ENCODE results near the gene TUBA3C.

DNA sequence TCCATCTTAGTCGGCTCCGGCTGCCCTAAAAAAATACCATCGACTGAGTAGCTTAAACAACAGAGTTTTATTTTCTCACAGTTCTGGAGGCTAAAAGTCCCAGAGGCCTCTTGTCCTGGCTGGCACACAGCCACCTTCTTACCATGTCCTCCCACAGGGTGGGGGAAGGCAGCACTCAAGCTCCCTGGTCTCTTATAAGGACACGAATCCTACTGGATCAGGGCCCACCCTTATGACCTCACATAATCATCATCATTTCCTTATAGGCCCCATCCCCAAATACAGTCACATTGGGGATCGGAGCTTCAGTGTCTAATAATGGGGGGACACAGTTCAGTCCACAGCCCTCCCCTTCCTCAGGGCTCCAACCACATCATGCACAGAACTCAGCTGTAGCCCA, 2.6 kb upstream of the TUBA3C start:
- TF ChIP-seq, protein P1, sequence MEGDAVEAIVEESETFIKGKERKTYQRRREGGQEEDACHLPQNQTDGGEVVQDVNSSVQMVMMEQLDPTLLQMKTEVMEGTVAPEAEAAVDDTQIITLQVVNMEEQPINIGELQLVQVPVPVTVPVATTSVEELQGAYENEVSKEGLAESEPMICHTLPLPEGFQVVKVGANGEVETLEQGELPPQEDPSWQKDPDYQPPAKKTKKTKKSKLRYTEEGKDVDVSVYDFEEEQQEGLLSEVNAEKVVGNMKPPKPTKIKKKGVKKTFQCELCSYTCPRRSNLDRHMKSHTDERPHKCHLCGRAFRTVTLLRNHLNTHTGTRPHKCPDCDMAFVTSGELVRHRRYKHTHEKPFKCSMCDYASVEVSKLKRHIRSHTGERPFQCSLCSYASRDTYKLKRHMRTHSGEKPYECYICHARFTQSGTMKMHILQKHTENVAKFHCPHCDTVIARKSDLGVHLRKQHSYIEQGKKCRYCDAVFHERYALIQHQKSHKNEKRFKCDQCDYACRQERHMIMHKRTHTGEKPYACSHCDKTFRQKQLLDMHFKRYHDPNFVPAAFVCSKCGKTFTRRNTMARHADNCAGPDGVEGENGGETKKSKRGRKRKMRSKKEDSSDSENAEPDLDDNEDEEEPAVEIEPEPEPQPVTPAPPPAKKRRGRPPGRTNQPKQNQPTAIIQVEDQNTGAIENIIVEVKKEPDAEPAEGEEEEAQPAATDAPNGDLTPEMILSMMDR (IDR thresholded peaks at IDR 0.05; ENCODE audit: low read depth, low read length), result no peak
- no peak for TF ChIP-seq MYC (IDR thresholded peaks at IDR 0.05; ENCODE audit: low read depth, low read length)
- TF ChIP-seq, protein P2, sequence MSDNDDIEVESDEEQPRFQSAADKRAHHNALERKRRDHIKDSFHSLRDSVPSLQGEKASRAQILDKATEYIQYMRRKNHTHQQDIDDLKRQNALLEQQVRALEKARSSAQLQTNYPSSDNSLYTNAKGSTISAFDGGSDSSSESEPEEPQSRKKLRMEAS (IDR thresholded peaks at IDR 0.05; ENCODE audit: low read depth, low read length), result no peak
